Lung (tissue), 12 donors: ENCODE measurements around the gene TPSG1. TPM values are rescaled to one million over a fixed set of nuclear protein-coding genes. Genes with fewer than 3 reads are reported as not detected.

Experiments
- ATAC-seq: fragments of 200-7000 bp; cut with Tn5 transposase; one replicate; pipeline ENCODE4 v1.9.1; 2020; ENCODE audit warnings: moderate number of reproducible peaks; ENCODE audit not compliant: insufficient read depth, low FRiP score
- DNase-seq, 3 donors: peaks; one replicate each; pipeline ENCODE4 v3.0.0-alpha.2; 2013 to 2017
- H3K27ac ChIP-seq, 2 donors: one replicate each; pipeline ENCODE4 v1.5.1; 2013; ENCODE audit warnings: mild to moderate bottlenecking in 2 of 2, moderate library complexity in 2 of 2, control low read depth in 1 of 2, inconsistent platforms in 1 of 2, low read depth in 1 of 2, low read length in 1 of 2
- H3K27me3 ChIP-seq, 3 donors: one replicate each; pipeline ENCODE4 v1.5.1; 2013; ENCODE audit warnings: low read length in 2 of 3; ENCODE audit not compliant: control insufficient read depth in 3 of 3, insufficient read depth in 3 of 3
- H3K36me3 ChIP-seq, 4 donors: one replicate each; pipeline ENCODE4 v1.5.1; 2013; ENCODE audit warnings: low read length in 4 of 4, mild to moderate bottlenecking in 1 of 4, moderate library complexity in 1 of 4; ENCODE audit not compliant: control insufficient read depth in 4 of 4, insufficient read depth in 4 of 4
- H3K4me1 ChIP-seq, 5 donors: one replicate each; pipeline ENCODE4 v1.5.1; 2013; ENCODE audit warnings: low read length in 5 of 5, mild to moderate bottlenecking in 2 of 5, moderate library complexity in 1 of 5; ENCODE audit not compliant: control insufficient read depth in 5 of 5, insufficient read depth in 5 of 5
- H3K4me3 ChIP-seq: one replicate; pipeline ENCODE4 v1.5.1; 2013; ENCODE audit warnings: mild to moderate bottlenecking, control low read depth, moderate library complexity
- H3K9ac ChIP-seq, 2 donors: one replicate each; pipeline ENCODE4 v1.5.1; 2013; ENCODE audit warnings: low read length in 2 of 2, control low read depth in 1 of 2; ENCODE audit not compliant: insufficient read depth in 1 of 2
- H3K9me3 ChIP-seq, 4 donors: one replicate each; pipeline ENCODE4 v1.5.1; 2013; ENCODE audit warnings: low read length in 3 of 4, mild to moderate bottlenecking in 1 of 4, moderate library complexity in 1 of 4; ENCODE audit not compliant: control insufficient read depth in 4 of 4, insufficient read depth in 3 of 4
- CTCF ChIP-seq: IDR thresholded peaks from 2 replicates; pipeline ENCODE4 v1.5.1; 2012; ENCODE audit warnings: mild to moderate bottlenecking; ENCODE audit errors: control extremely low read depth, extremely low read depth
- WGBS, 2 donors: extraction: QIAGEN DNeasy Blood & Tissue Kit; methylation state at CpG; one replicate each; pipeline ENCODE4 v1.1.7; 2013; 5-methylcytosine and 5-hydroxymethylcytosine counted together
- polyA plus RNA-seq, 2 donors: library from polyadenylated mRNA; stranded (reverse); fragments of 200-250 nt; gene quantifications; one replicate each; pipeline ENCODE4 v1.2.1, GENCODE V29; 2013
- total RNA-seq, 2 donors: library from RNA; depleted of rRNA in 1 of 2; stranded (reverse); fragments of >200 nt in 1 of 2; gene quantifications; one replicate each; pipeline ENCODE4 v1.2.1, GENCODE V29; 2014 to 2021
- donor health status: control.
- donor health status: control.
- donor health status: Bipolar disorder and iron deficiency.
- donor health status: healthy.
- donor health status: DM: yes; HTN: yes; CAD: no.

TPSG1 gene
- total and polyA plus RNA-seq, 4 donors: 0.03 to 2.9 (median 0.71) TPM; not detected in 1

- Histone ChIP-seq H3K4me3 (no peak overlapping the region), H3K27me3 (peaks cover 6 to 40% (median 17%) of the 10 kb centered on the region in 3 donors), H3K9me3 (peaks cover 0 to 4% (median 0%) of the 10 kb centered on the region in 4 donors), H3K27ac (no peak overlapping the region), H3K9ac (no peak overlapping the region), H3K4me1 (peaks cover 0 to 4% (median 0%) of the 10 kb centered on the region in 5 donors), H3K36me3 (no peaks in the 10 kb centered on the region)
- 15 to 20% methylated on average over 42 of the region's 42 CpGs for WGBS, 2 donors
- ATAC-seq: no peak
- TF ChIP-seq CTCF: no peak
- DNase-seq: no peak
Measured at GRCh38 chr16:1258906-1259759, 34.1 kb upstream of the TPSG1 start.

GRCh38 chr16:1258225-1258600, 33.1 kb upstream of the TPSG1 start:
- Histone ChIP-seq H3K4me1 (peaks cover 0 to 4% (median 0%) of the 10 kb centered on the region in 5 donors), H3K9ac (no peak overlapping the region), H3K27ac (no peak overlapping the region), H3K27me3 (peaks cover 6 to 40% (median 17%) of the 10 kb centered on the region in 3 donors), H3K9me3 (peaks cover 0 to 4% (median 0%) of the 10 kb centered on the region in 4 donors), H3K4me3 (no peak overlapping the region), H3K36me3 (no peaks in the 10 kb centered on the region)
- WGBS, 2 donors: 70 to 75% methylated on average over 12 of the region's 12 CpGs
- ATAC-seq (no peak), DNase-seq (no peak)
- no peak for TF ChIP-seq CTCF

- ATAC-seq (no peak), DNase-seq (no peak)
- Histone ChIP-seq H3K9ac (no peak overlapping the region), H3K36me3 (no peaks in the 10 kb centered on the region), H3K27me3 (peaks cover 6 to 40% (median 17%) of the 10 kb centered on the region in 3 donors), H3K4me1 (peaks cover 0 to 4% (median 0%) of the 10 kb centered on the region in 5 donors), H3K9me3 (peaks cover 0 to 4% (median 0%) of the 10 kb centered on the region in 4 donors), H3K4me3 (no peak overlapping the region), H3K27ac (no peak overlapping the region)
- WGBS, 2 donors: 76 to 79% methylated on average over 34 of the region's 34 CpGs
- TF ChIP-seq CTCF: no peak
Measured at GRCh38 chr16:1257561-1258224, 32.6 kb upstream of the TPSG1 start.
